Parathyroid adenoma (tissue), 2 donors: ENCODE results near the gene CSNK2A2.

Experiments
- H2AFZ ChIP-seq: fragments of 300-600 bp; sonication (generic); one replicate; pipeline ENCODE4 v1.7.0; 2017; ENCODE audit warnings: antibody characterized with exemption, mild to moderate bottlenecking
- H3K27ac ChIP-seq: fragments of 300-600 bp; sonication (generic); one replicate; pipeline ENCODE4 v1.7.0; 2017
- H3K27me3 ChIP-seq: fragments of 300-600 bp; sonication (generic); one replicate; pipeline ENCODE4 v1.7.0; 2017; ENCODE audit warnings: low read length; ENCODE audit not compliant: control insufficient read depth, insufficient read depth
- H3K36me3 ChIP-seq: fragments of 300-600 bp; sonication (generic); one replicate; pipeline ENCODE4 v1.7.0; 2017; ENCODE audit warnings: low read length; ENCODE audit not compliant: control insufficient read depth, insufficient read depth
- H3K4me1 ChIP-seq: fragments of 300-600 bp; sonication (generic); one replicate; pipeline ENCODE4 v1.7.0; 2017; ENCODE audit warnings: control low read depth
- H3K4me2 ChIP-seq: fragments of 300-600 bp; sonication (generic); one replicate; pipeline ENCODE4 v1.7.0; 2017; ENCODE audit warnings: low read length
- H3K4me3 ChIP-seq: fragments of 300-600 bp; sonication (generic); one replicate; pipeline ENCODE4 v1.7.0; 2017; ENCODE audit warnings: low read depth, low read length
- H3K79me2 ChIP-seq: fragments of 300-600 bp; sonication (generic); one replicate; pipeline ENCODE4 v1.7.0; 2017; ENCODE audit warnings: control low read depth
- H3K9ac ChIP-seq: fragments of 300-600 bp; sonication (generic); one replicate; pipeline ENCODE4 v1.7.0; 2017; ENCODE audit warnings: mild to moderate bottlenecking
- H3K9me3 ChIP-seq: fragments of 300-600 bp; sonication (generic); one replicate; pipeline ENCODE4 v1.7.0; 2017; ENCODE audit warnings: low read length; ENCODE audit not compliant: control insufficient read depth
- CTCF ChIP-seq: fragments of 300-600 bp; sonication (generic); IDR thresholded peaks from one replicate; pipeline ENCODE4 v1.7.0; 2017; ENCODE audit warnings: antibody characterized with exemption, mild to moderate bottlenecking
- donor health status: primary hyperparathyroidism.

CSNK2A2 gene

GRCh38 chr16:58222532-58223316 lies 24.8 kb upstream of the CSNK2A2 start:
- Histone ChIP-seq H2AFZ (no peak overlapping the region), H3K4me2 (no peak overlapping the region), H3K36me3 (no peaks in the 10 kb centered on the region), H3K4me3 (no peak overlapping the region), H3K9ac (no peak overlapping the region), H3K27me3 (no peaks in the 10 kb centered on the region), H3K9me3 (no peaks in the 10 kb centered on the region), H3K79me2 (no peaks in the 10 kb centered on the region), H3K27ac (no peak overlapping the region), H3K4me1 (no peaks in the 10 kb centered on the region)
- TF ChIP-seq CTCF, result no peak

- Histone ChIP-seq H3K4me1 (no peaks in the 10 kb centered on the region), H3K9ac (no peak overlapping the region), H3K9me3 (no peaks in the 10 kb centered on the region), H3K79me2 (no peaks in the 10 kb centered on the region), H3K4me2 (no peak overlapping the region), H3K36me3 (no peaks in the 10 kb centered on the region), H3K4me3 (no peak overlapping the region), H2AFZ (no peak overlapping the region), H3K27me3 (no peaks in the 10 kb centered on the region), H3K27ac (no peak overlapping the region)
- no peak for TF ChIP-seq CTCF
These were observed 21.5 kb upstream of the CSNK2A2 start for GRCh38 chr16:58219432-58219831.

GRCh38 chr16:58218786-58219185 lies 20.9 kb upstream of the CSNK2A2 start:
- Histone ChIP-seq H3K4me3 (no peak overlapping the region), H2AFZ (no peak overlapping the region), H3K27me3 (no peaks in the 10 kb centered on the region), H3K4me1 (no peaks in the 10 kb centered on the region), H3K9me3 (no peaks in the 10 kb centered on the region), H3K4me2 (no peak overlapping the region), H3K79me2 (no peaks in the 10 kb centered on the region), H3K36me3 (no peaks in the 10 kb centered on the region), H3K9ac (no peak overlapping the region), H3K27ac (no peak overlapping the region)
- no peak for TF ChIP-seq CTCF

GRCh38 chr16:58217311-58217925 lies 19.5 kb upstream of the CSNK2A2 start:
- Histone ChIP-seq H2AFZ (no peak overlapping the region), H3K27ac (no peak overlapping the region), H3K4me2 (no peak overlapping the region), H3K36me3 (no peaks in the 10 kb centered on the region), H3K4me3 (no peak overlapping the region), H3K9me3 (no peaks in the 10 kb centered on the region), H3K4me1 (no peaks in the 10 kb centered on the region), H3K79me2 (no peaks in the 10 kb centered on the region), H3K9ac (no peak overlapping the region), H3K27me3 (no peaks in the 10 kb centered on the region)
- TF ChIP-seq CTCF, result no peak
